Left lung (tissue), 10 donors: ENCODE measurements around the gene ADAMTS7. TPM values are rescaled to one million over a fixed set of nuclear protein-coding genes. Genes with fewer than 3 reads are reported as not detected.
"Not testable (repeated sequence)": the region's sequence is repeated elsewhere in the genome, so short reads cannot be mapped to it uniquely, and the experiment has no call there.

Experiments
- ATAC-seq: fragments of 200-7000 bp; cut with Tn5 transposase; one replicate; pipeline ENCODE4 v1.9.1; 2020; ENCODE audit warnings: moderate library complexity
- DNase-seq, 4 donors: peaks; one replicate each; pipeline ENCODE4 v3.0.0-alpha.2; 2013 to 2020
- H3K27ac ChIP-seq, 2 donors: fragments of 200-600 bp; sonication (generic) in 1 of 2; one replicate each; pipeline versions ENCODE4 v1.5.0 to v1.8.0; 2020 to 2021
- H3K27me3 ChIP-seq, 2 donors: fragments of 200-600 bp; sonication (generic) in 1 of 2; one replicate each; pipeline versions ENCODE4 v1.5.0 to v1.8.0; 2020 to 2021
- H3K36me3 ChIP-seq, 2 donors: fragments of 200-600 bp; sonication (generic) in 1 of 2; one replicate each; pipeline versions ENCODE4 v1.5.0 to v1.8.0; 2020 to 2021
- H3K4me1 ChIP-seq, 2 donors: fragments of 200-600 bp; one replicate each; pipeline ENCODE4 v1.8.0; 2021
- H3K4me3 ChIP-seq, 2 donors: fragments of 200-600 bp; sonication (generic) in 1 of 2; one replicate each; pipeline versions ENCODE4 v1.5.0 to v1.8.0; 2020 to 2021; ENCODE audit warnings: mild to moderate bottlenecking in 1 of 2
- H3K9me3 ChIP-seq, 2 donors: fragments of 200-600 bp; sonication (generic) in 1 of 2; one replicate each; pipeline versions ENCODE4 v1.5.0 to v1.8.0; 2020 to 2021
- CTCF ChIP-seq, 2 donors: fragments of 200-600 bp; sonication (generic) in 1 of 2; IDR thresholded peaks; one replicate each; pipeline versions ENCODE4 v1.5.0 to v1.8.0; 2021; ENCODE audit warnings: antibody characterized with exemption in 2 of 2
- intact Hi-C, 2 donors: fragments of 100-400 bp; cut with DNase I; formaldehyde crosslinking; loops; one replicate each; pipeline versions ENCODE4 v1.11.2 to v1.14.2; 2022
- polyA plus RNA-seq, 6 donors: library from polyadenylated mRNA; unstranded; fragments of 120-200 nt; gene quantifications; one replicate each; pipeline ENCODE4 v1.2.1, GENCODE V29; 2013; ENCODE audit not compliant: insufficient read length in 6 of 6
- total RNA-seq, 2 donors: library from RNA; stranded (reverse); fragmentation: NEBNext Ultra II Directional; extraction: Animal tissue kit (Norgen Biotek cat#: 25700); gene quantifications; one replicate each; pipeline ENCODE4 v1.2.1, GENCODE V29; 2021
- donor health status: DM: no; HTN: yes; CAD: no.
- donor health status: DM: no; HTN: no; CAD: no.

Gene ADAMTS7
- total and polyA plus RNA-seq, 8 donors, result 8.7 to 56.0 (median 36.0) TPM

GRCh38 chr15:78797951-78798350 lies 13.3 kb downstream of the ADAMTS7 start:
- DNase-seq (no peak), ATAC-seq (peak; percentile 19)
- no peak overlapping the region for H3K4me3 ChIP-seq
- H3K36me3 ChIP-seq, result no peaks in the 10 kb centered on the region
- H3K9me3 ChIP-seq, result no peaks in the 10 kb centered on the region
- no peaks in the 10 kb centered on the region for H3K4me1 ChIP-seq
- intact Hi-C loops, result no loop called here
- no peaks in the 10 kb centered on the region for H3K27me3 ChIP-seq
- TF ChIP-seq CTCF (IDR thresholded peaks at IDR 0.05), result no peak
- H3K27ac ChIP-seq, result no peak overlapping the region

- Histone ChIP-seq H3K9me3 (no peaks in the 10 kb centered on the region), H3K4me1 (no peaks in the 10 kb centered on the region), H3K27ac (no peak overlapping the region), H3K4me3 (no peak overlapping the region), H3K27me3 (no peaks in the 10 kb centered on the region), H3K36me3 (no peaks in the 10 kb centered on the region)
- ATAC-seq (no peak), DNase-seq (no peak)
- no peak for TF ChIP-seq CTCF (IDR thresholded peaks at IDR 0.05)
- intact Hi-C loops, result no loop called here
These were observed 14.8 kb downstream of the ADAMTS7 start for GRCh38 chr15:78796510-78796909.

- Histone ChIP-seq H3K4me3 (no peak overlapping the region), H3K36me3 (no peaks in the 10 kb centered on the region), H3K9me3 (no peaks in the 10 kb centered on the region), H3K27ac (no peak overlapping the region), H3K27me3 (no peaks in the 10 kb centered on the region), H3K4me1 (no peaks in the 10 kb centered on the region)
- TF ChIP-seq CTCF (IDR thresholded peaks at IDR 0.05), result no peak
- ATAC-seq (no peak), DNase-seq (no peak)
- intact Hi-C loops, result no loop called here
These were observed 16.2 kb downstream of the ADAMTS7 start for GRCh38 chr15:78795043-78795442.

- intact Hi-C loops, H3K36me3 ChIP-seq, DNase-seq, ATAC-seq, H3K27me3 ChIP-seq, H3K4me3 ChIP-seq, H3K4me1 ChIP-seq, H3K9me3 ChIP-seq, H3K27ac ChIP-seq: not testable (repeated sequence)
These were observed 16.8 kb downstream of the ADAMTS7 start for GRCh38 chr15:78794446-78794845.

- intact Hi-C loops, result no loop called here
These were observed 19.9 kb downstream of the ADAMTS7 start for GRCh38 chr15:78791357-78791756.

More at GRCh38 chr15:78791357-78791756, 19.9 kb downstream of the ADAMTS7 start:
- DNase-seq (no peak), ATAC-seq (no peak)
- no peak overlapping the region for H3K27ac ChIP-seq
- H3K4me3 ChIP-seq, result no peak overlapping the region
- TF ChIP-seq CTCF (IDR thresholded peaks at IDR 0.05), result no peak
- H3K36me3 ChIP-seq, result no peaks in the 10 kb centered on the region
- no peaks in the 10 kb centered on the region for H3K9me3 ChIP-seq
- H3K4me1 ChIP-seq, result no peaks in the 10 kb centered on the region
- no peaks in the 10 kb centered on the region for H3K27me3 ChIP-seq
